DMS114 treated with DMSO at 0.1 percent for 48 hours (cell line): ENCODE measurements around the gene TMEM240.

ENCODE experiments used
- DNase-seq: peaks from one replicate; lab custom pipeline; 2025; ENCODE audit not compliant: unreplicated experiment; lab: John Stamatoyannopoulos, UW

Gene TMEM240

DNA sequence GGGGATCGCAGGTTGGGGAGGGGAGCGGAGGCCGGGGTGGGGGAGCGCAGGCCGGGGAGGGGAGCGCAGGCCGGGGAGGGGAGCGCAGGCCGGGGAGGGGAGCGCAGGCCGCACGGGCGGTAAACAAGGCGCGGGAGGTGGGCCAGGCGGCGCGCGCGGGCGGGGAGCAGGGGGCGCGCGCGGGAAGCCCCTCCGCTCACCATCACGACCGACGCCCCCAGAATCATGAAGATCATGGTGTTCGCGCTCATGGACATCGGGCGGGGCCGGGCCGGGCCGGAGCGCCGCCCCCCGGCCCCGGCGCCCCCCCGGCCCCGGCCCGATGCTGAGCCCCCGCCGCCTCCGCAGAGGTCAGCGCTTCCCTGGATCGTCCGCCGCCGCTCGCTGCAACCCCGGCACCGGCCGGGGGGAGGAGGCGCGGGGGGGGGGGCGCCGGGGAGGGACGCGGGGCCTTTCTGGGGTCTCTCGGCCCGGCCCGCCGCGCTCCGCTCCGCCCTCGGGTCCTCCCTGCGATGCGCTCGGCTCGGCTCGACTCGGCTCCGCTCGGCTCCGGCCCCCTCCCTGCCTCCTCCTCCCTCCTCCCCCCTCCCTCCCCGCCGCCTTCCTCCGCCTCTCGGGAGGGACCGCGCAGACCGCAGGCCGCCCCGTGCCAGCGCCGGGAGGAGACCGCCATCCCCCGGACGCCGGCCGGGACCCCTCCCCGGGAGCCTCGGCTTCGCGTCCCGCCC lies at the start of gene TMEM240:
TMEM240 (minus strand) TSS at position 535 of the 728 bp plus-strand sequence; CDS start at position 257, 278 bp downstream.
- peak; percentile 40 for DNase-seq

DNA sequence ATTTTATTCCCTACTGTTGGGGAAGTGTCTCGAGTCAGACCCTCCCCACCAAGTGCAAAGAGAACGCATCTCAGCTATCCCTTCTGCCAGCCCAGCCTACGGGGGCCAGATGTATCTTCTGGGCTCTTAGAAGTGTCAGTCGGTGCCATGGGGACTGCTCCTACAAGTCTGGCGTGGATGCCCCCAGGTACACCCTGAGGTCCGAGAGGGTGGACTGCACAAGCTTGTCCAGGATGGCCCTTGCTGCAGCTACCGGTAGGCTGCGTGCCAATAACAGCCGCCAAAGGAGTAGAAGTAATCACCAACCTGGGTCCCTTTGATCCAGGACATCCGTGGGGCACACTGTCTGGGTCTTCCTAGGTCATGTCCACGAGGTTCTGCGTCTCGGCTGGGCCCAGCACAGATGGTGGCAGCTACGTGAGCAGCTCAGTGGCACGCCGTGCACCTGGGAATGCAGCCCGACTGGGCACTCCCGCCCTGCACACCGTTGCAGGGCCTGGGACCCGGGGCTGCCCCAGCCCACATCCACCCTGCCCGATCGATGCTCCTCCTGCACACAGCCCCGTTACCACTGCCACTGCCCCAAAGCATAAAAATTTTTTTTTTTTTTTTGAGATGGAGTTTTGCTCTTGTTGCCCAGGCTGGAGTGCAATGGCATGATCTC lies 43.1 kb upstream of the TMEM240 start:
- DNase-seq, result no peak

DNA sequence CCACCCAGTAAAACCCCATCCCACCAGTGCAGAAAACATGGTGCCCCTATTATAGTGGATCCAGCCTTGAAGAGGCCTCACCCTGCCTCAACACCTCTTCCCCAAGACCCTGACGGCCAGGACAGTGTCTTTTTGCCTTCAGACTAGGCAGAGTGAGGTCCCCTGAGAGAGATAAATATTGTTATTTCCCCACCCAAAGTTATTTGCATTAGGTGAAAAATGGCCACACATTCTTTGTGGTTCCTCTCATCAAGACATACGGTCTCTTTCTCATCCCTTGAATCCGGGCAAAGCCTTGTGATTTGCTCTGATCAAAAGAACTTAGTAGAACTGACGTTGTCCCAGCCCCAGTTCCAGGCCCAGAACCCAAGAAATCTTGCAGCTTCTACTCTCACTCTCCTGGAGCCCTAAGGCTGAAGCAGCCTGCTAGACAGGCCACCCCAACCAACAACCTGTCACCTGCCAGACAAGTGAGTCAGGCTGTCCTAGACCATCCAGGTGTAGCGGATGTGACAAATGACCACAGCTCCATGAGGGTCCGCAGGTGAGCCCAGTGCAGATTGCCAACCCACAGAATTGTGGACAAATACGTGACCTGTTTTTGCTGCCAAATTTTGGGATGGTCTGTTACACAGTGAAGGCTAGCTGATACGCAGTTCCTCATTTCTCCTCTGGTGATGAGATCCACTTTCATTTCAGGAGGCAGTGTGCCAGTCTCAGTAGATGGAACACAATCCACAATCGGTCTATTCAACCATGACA lies 42.3 kb upstream of the TMEM240 start:
- DNase-seq, result no peak

DNA sequence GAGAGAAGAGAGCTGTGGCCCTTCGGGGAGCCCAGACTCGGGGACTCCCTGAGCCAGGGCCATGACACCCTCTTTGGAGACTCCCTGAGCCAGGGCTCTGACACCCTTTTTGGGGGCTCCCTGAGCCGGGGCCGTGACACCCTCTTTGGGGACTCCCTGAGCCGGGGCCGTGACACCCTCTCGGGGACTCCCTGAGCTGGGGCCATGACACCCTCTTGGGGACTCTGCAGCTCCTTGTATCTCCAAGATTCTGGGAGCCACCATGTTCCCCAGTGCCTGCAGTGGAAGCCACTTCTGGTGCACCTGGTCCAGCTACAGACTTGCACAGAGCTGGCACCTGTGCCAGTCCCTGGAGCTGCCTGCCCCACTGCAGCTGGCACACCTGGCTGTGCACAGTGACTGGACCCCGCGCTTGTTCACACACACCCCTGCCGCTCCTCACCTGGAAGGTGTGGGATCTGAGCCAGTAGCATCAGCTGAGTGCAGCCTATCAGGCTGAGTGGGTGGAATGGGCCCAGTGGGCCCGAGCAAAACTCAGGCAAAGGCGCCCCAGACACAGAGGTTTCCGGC lies 38.0 kb upstream of the TMEM240 start:
- no peak for DNase-seq

DNA sequence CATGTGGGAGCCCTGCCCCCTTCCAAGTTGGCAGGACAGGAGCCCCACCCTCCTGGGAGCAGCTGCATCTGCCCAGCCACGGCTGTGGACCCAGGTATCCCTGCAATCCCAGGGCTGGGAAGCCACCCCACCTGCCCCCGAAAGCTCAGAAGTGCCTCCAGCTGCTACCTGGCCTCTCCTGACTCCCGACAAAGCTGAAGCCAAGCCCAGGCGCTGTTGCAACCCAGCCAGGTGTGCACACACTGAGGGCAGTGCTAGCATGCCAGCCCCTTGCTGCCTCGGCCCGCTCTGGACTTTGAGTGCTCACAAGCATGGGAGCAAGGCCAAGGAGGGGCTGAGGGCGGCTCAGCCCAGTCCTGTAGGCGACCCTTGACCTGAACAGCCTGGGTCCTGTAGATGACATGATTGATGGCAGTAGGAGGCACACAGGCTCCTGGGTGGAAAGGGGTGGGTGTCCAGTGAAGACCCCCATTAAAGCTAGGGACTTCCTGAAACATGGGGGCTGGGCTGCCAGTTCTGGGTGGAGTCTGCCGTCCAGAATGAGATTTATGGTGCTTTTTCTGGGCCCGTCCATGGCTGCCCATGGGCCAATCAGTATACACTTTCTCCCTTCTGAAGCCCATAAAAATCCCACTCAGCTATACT lies 37.1 kb upstream of the TMEM240 start:
- no peak for DNase-seq

DNA sequence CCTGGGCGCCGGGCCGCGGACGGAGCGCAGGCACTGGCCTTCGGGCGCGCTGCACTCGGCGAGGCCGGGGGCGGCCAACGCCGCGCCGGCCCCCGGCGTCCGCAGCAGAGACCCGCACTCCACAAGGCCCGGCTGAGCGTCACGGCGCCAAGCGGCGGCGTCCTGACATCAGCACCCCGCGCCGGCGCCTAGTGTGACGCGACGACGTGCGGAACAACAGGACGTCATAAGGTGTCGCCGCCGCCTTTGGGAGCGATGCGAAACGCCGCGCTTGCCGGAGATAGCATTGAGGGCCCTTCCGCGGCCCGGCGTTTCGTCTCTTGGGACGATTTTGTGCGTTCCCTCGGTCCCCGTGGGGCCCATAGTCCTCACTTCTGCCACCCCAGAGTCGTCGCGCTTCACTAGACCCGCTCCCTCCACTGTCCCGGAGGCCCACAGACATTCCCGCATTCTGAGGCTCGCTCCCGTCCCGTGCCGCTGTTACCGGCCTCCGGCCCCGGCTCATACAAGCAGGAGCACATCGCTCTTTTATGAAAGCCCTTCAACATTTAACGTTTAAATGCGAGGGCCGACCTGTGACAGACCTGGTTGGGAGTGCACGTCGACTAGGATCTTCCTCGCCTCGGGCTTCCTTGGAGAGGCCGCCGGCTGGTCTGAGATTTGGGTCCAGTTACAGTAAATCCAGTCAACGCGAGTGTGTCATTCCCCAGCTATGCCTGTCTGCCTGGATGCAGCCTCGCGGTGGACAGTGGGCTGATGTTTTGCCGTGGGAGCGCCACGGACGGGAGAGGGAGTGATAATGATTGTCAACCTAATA lies 34.5 kb upstream of the TMEM240 start, which contains the start of gene SSU72:
SSU72 (minus strand) TSS at position 143 of the 817 bp plus-strand sequence. CDS start 306 bp downstream, outside the sequence.
- peak; percentile 71 for DNase-seq

DNA sequence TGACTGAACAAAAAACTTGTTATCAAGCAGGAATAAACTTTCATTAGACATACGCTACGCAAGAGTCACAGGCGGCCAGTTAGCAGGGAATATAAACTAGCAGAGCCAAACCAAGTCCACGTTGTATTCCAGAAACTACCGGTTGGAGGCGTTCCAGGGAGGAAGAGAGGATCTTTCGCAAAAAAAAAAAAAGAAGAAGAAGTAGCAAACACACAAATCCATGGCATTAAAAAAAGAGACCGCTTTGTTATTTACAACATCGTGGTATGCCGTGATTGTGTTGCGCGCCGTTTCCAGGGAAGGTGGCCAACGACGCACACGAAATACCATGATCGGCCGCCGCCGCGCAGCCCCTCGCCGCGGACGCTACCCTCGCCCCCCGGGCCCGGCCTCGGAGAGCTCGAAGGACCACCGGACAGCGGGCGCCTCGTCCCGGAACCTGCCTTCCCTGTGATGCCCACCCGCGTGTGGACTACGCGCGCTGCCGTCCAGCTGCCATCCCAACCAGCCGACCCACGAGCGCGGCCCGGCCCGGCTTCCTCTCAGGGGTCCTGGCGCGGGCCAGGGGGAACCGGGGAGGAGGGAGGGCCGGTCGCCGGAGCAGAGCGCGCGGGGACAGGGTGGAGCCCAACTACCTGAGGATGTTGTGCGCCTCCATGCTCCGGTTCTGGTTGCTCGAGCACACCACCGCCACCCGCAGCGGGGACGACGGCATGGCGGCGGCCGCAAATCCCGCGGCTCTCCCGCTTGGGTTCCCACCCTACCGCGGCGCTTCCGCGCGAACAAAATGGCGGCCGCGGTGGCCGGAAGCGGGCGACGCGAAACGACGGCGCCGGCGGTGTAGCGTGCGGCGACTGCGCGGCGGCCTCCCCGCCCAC lies 33.7 kb upstream of the TMEM240 start:
- DNase-seq, result peak; percentile 59

DNA sequence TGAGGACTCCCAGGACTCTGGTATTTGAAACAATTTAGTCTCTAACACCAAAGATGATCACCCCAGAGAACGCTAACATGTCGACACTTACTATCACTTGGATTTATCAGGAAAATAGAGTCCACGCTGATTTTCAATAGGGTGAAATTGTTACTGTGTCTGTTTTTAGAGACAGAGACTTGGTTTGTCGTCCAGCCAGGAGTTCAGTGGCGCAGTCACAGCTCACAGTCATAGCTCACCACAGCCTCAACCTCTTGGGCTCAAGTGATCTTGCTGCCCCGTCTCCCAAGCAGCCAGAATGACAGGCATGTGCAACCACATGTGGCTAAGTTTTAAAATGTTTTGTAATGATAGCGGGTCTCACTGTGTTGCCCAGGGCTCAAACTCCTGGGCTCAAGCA lies 28.9 kb upstream of the TMEM240 start:
- DNase-seq, result no peak

DNA sequence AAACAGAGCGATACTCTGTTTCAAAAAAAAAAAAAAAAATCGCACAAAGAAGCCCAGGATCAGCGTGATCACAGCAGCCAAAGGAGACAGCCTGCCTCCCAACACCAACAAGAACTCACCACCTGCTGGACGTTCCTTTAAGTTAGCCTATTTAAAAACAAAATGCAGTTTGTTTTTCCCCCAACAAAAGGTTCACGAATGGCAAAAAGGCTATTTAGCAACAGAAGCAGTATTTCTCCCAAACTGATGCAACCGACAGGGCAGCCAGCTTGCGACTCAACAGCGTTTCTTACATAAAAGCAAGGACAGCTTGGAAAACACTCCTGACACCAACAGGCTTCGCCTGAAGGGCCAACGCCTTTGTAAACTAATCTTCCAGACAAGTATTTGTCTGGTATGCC lies 27.5 kb upstream of the TMEM240 start:
- no peak for DNase-seq

DNA sequence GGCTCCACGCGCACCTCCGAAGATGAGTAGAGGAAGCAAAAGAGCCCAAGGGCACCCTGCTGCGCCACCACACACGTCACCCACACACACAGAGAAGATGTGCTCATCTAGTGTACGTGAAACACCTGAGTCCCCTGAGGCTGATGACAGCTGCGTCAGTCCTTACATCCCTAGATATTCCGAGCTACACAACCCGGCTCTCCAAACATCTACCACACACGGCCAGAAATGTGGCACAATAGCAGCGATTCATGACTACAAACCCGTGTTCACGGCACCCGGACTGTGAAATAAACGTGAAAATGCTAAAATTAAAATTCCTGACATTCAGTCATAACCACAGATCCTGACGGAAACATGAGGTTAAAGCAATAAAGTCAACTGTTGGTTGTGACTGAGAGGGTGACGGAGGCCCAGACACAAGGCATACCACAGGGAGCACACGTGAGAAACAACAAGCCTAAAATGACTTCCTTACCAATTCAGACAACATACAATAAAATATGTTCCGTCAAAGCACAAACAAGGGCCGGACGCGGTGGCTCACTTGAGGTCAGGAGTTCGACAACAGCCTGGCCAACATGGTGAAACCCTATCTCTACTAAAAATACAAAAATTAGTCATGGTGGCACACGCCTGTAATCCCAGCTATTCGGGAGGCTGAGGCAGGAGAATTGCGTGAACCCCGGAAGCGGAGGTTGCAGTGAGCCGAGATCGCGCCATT lies 26.9 kb upstream of the TMEM240 start:
- DNase-seq, result no peak

DNA sequence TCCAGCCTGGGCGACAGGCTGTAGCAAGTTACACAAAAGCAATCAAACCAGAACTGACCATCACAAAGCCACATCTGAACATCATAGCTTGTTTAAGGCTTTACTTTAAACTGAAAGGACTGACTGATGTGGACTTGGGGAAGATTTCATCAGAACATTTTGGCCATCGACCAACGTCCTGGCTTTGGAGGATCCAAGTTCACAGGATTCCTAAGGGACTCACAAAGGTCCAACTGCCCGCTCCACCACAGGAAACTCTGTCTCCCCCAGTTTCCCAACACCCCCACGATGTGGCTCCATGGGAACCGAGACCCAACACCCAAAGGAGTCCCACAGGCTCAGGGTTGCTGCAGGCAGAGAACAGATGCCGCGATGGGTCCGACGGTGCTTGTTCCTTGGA lies 24.9 kb upstream of the TMEM240 start:
- no peak for DNase-seq

DNA sequence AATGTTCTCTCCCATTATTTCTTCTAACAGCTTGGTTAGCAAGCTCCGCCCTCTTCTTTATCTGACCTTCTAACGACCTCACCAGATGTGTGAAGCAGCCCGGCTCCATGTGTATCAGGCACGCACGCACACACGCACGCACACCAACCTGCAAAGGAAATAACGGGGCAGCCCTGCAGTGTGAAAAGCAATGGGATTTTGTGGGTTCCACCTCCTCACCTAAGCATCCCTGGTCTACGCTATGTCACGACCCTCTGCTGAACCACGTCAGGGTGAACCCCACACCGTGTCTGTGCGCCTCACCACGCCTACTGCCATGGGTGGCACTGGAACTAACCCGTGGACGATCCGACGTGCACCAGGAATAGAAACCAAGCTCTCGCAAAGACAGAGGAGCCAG lies 23.8 kb upstream of the TMEM240 start:
- DNase-seq, result no peak

DNA sequence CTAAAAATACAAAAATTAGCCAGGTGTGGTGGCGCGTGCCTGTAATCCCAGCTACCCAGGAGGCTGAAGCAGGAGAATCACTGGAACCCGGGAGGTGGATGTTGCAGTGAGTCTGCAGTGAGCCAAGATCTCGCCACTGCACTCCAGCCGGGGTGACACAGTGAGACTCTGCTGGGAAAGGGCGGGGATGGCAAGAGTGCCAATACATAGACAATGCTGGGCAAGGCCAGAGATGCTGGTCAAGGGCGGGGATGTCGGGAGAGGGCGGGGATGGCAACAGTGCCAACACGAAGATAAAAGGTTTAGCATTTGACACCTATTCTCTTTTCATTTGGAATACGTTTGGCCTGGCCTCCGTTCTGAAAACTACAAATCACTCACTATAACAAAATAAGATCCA lies 23.3 kb upstream of the TMEM240 start:
- DNase-seq, result no peak

DNA sequence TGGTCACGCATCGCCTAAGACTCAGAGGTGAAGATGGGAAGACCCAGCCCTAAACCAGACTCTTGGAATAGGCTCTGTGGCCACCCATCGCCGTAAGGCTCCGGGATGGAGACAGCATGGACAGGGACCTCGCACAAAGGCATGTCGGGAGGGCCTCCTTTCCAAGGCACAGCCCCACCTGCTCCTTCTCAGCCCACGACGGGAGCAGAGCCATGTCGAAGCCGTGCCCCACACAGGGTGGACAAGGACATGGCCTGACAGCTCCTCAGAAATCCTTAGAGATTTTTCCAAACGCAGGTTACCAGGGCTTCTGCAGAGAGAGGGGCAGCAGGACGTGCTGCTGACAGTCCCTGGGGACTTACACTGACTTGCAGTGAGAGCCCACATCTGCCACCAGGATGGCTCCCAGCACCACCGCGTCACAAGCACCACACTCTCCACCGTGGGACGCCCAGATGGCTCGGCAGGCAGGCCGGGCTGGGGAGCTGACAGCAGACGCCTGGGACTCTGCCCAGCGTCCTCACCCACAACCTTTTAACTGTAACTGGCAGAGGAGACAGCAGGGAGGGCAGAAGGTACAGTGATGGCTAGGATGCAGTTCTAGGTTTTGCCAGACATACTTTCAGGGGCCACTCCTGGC lies 22.3 kb upstream of the TMEM240 start:
- no peak for DNase-seq

DNA sequence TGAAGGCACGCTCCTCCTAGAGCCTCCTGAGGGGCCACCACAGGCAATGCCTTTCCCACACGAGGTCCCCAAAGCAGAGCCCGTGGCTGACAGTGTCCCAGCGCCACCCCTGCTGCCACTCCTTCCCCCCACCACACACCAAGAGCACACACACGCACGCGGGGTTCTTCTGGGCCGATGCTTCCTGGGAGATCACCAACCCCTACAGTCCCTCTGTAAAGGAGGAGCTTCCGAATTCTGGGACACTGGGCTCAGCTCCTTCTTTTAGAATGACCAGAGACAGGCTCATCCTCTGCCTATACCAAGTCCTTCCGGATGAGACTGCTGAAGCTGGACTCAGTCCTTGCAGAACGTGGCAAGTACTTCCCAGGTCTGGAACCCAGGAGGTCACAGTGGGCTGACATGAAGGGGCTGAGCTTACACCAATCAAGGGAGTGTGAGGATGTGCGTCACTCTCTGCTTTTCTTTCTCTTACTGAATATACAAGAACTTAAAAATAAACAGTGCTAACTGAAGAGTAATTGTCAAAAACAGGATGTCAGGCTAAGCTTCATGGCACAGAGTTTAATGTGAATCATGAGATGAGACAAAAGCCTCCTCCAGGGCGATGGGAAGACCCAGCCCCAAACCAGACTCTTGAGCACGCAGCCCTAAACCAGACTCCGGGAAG lies 21.5 kb upstream of the TMEM240 start:
- DNase-seq, result no peak

DNA sequence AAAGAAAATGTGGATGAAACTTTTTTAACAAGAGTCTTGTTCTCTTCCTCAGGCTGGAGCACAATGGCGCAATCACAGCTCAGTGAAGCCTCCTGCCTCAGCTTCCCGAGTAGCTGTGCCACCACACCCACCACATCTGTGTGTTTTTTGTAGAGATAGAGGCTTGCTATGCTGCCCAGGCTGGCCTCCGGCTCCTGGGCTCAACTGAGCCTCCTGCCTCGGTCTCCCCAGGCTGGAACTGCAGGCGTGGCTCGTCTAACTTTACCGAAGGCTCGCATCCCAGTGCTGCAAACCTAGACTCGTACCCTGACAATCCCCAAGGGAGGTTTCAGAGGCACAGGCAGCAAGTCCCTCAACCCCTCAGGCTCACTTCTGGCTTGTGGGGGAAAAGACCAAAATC lies 19.8 kb upstream of the TMEM240 start:
- no peak for DNase-seq

DNA sequence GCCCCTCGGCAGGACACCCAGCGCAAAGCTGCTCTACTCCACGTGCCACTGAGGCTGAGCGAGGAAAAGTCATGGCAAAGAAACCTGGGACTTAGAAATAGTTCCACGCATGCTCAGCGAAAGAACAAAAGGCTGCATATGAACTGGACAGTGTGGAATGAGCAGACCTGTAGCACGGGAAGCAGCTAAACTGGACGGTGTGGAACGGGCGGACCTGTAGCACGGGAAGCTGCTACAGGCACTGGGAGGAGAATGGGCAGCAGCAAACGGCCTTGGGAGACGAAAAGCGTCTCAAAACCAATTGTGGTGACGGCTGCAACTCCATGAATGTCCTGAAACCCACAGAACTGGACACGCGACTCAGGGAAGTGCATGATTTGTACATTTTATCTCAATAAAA lies 18.6 kb upstream of the TMEM240 start:
- DNase-seq, result no peak

DNA sequence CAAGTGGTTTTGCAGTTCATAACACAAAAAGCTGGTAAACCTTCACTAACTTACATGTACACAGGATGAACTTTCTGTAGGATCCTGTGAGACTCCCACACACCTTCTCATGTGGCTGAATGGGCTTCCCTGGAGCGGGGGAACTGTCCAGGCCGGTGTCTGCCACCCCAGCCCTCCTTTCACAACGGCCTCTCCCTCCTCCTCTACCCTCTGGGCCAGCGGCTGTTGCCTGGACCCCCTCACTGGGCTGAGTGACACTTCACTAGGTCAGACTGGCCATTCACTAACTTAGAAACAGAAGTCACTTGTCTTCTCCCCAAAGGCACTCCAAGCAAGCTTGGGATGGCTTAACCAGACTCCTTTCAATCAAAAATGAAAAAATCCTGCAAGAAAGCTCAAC lies 18.2 kb upstream of the TMEM240 start:
- no peak for DNase-seq
